ENCODE data around the gene SHROOM1.

SHROOM1 gene

DNA sequence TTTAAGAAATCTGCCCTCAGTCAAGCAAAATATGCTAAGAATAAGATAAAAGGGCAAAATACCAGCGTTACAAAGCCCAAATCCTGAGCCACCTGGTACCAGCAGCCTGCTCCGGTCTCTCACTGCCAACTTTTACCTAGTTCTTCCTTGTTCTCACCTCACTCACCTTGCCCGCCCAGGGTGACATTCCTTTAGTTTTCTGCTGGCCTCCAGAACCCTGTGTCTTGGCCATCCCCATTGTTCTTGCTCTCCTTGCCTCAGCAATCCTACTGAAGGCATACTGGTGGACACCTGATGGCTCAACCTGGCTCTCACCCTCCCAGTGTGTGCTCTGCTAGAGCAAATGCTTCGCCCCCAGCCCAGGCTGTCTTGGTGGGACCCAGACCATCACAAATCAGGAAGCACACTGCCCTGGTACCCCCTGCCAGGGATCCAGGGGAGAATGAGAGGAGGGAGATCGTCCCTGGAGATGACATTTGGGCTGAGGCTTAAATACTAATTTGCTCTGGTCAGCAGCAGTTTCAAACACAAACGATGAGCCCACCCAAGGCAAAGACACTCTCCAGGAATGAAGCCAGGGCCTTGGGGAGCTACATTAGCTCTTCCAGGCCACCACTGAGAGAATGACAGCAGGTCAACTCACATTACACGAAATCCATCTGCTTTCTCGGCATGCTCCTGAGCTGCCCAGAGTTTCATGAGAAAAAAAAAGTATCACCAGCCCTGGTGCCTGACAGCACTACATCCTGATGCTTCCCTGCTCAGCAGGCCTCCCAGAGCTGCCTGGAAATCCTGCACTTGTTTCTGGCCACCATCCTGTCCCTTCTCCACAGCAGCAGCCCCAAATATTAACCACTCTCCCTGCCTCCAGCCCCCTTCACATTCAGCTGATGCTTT is 41.2 kb downstream of the SHROOM1 start:
- no peak for DNase-seq (ENCODE audit: low read depth)
- TF ChIP-seq, protein P1, sequence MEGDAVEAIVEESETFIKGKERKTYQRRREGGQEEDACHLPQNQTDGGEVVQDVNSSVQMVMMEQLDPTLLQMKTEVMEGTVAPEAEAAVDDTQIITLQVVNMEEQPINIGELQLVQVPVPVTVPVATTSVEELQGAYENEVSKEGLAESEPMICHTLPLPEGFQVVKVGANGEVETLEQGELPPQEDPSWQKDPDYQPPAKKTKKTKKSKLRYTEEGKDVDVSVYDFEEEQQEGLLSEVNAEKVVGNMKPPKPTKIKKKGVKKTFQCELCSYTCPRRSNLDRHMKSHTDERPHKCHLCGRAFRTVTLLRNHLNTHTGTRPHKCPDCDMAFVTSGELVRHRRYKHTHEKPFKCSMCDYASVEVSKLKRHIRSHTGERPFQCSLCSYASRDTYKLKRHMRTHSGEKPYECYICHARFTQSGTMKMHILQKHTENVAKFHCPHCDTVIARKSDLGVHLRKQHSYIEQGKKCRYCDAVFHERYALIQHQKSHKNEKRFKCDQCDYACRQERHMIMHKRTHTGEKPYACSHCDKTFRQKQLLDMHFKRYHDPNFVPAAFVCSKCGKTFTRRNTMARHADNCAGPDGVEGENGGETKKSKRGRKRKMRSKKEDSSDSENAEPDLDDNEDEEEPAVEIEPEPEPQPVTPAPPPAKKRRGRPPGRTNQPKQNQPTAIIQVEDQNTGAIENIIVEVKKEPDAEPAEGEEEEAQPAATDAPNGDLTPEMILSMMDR (IDR thresholded peaks at IDR 0.05; ENCODE audit: low read depth, low read length): no peak
- TF ChIP-seq MYC (IDR thresholded peaks at IDR 0.05; ENCODE audit: low read depth, low read length) (no peak), POLR2A (IDR thresholded peaks at IDR 0.05; ENCODE audit: extremely low read depth, insufficient read length) (no peak)
- TF ChIP-seq, protein P2, sequence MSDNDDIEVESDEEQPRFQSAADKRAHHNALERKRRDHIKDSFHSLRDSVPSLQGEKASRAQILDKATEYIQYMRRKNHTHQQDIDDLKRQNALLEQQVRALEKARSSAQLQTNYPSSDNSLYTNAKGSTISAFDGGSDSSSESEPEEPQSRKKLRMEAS (IDR thresholded peaks at IDR 0.05; ENCODE audit: low read depth, low read length): no peak
- no peak overlapping the region for H3K4me3 ChIP-seq (ENCODE audit: low read depth, low read length)

DNA sequence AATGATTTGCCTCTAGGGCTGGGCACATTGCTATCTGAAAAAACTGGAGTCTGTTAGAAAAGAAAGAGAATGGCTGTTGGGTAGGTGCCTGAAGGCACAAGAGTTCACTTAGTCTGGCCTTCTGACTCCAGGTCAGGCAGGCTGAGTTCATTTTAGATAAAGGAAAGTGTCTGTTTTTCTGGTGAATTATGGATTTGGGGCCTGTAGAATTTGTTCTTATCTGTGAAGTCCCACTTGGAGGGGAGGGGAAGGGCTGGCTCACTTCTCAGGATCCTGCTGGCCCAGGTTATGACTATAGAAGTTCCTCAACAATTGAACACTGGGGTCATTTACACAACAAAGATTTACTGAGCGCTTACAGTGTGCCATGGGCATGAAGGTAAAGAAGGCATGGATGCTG is 41.9 kb downstream of the SHROOM1 start:
- TF ChIP-seq MYC (IDR thresholded peaks at IDR 0.05; ENCODE audit: low read depth, low read length) (no peak), POLR2A (IDR thresholded peaks at IDR 0.05; ENCODE audit: extremely low read depth, insufficient read length) (no peak)
- TF ChIP-seq, protein P1 (IDR thresholded peaks at IDR 0.05; ENCODE audit: low read depth, low read length): no peak
- TF ChIP-seq, protein P2 (IDR thresholded peaks at IDR 0.05; ENCODE audit: low read depth, low read length): no peak
- DNase-seq (ENCODE audit: low read depth): no peak
- H3K4me3 ChIP-seq (ENCODE audit: low read depth, low read length): no peak overlapping the region

DNA sequence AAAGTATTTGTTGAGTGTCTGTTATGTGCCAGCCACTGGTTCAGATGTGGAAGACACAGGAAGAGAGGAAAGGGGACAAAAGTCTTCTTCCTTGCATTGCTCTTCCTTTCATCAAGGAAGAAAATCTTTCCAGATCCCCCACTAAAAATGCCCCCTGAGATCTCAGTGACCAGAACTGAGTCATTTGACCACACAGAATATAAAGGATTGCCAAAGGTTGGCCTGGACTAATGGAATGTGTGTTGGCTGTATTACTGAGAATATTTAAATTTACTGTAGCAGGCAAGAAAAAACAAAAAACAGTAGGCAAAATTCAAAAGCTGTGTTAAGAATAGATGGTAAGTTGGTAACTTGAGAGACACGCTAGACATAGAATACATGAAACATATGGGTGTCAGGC is 43.4 kb downstream of the SHROOM1 start:
- no peak overlapping the region for H3K4me3 ChIP-seq (ENCODE audit: low read depth, low read length)
- DNase-seq (ENCODE audit: low read depth): no peak
- TF ChIP-seq, protein P2 (IDR thresholded peaks at IDR 0.05; ENCODE audit: low read depth, low read length): no peak
- TF ChIP-seq POLR2A (IDR thresholded peaks at IDR 0.05; ENCODE audit: extremely low read depth, insufficient read length): no peak
- TF ChIP-seq, protein P1 (IDR thresholded peaks at IDR 0.05; ENCODE audit: low read depth, low read length): no peak
- TF ChIP-seq MYC (IDR thresholded peaks at IDR 0.05; ENCODE audit: low read depth, low read length): no peak

DNA sequence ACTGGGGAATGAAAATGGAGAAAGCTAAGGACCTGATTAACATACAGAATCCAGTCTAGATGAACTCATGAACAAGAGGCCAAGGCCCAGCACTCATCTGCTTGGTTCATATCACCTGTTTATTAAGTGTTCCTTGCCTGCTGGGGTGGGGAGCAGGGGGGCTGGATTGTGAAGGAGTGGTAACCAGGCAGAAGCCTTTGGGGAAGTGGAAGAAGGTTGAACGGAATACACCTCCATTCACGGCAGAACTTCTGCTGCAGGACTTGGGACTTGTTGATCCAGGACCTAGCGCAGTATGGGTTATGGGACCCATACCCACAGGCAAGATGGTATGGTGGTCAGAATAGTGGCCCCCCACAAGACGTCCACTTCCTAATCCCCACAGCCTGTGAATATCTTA is 44.6 kb downstream of the SHROOM1 start:
- no peak for DNase-seq (ENCODE audit: low read depth)
- no peak overlapping the region for H3K4me3 ChIP-seq (ENCODE audit: low read depth, low read length)
- TF ChIP-seq, protein P2 (IDR thresholded peaks at IDR 0.05; ENCODE audit: low read depth, low read length): no peak
- TF ChIP-seq, protein P1 (IDR thresholded peaks at IDR 0.05; ENCODE audit: low read depth, low read length): no peak
- TF ChIP-seq POLR2A (IDR thresholded peaks at IDR 0.05; ENCODE audit: extremely low read depth, insufficient read length): no peak

DNA sequence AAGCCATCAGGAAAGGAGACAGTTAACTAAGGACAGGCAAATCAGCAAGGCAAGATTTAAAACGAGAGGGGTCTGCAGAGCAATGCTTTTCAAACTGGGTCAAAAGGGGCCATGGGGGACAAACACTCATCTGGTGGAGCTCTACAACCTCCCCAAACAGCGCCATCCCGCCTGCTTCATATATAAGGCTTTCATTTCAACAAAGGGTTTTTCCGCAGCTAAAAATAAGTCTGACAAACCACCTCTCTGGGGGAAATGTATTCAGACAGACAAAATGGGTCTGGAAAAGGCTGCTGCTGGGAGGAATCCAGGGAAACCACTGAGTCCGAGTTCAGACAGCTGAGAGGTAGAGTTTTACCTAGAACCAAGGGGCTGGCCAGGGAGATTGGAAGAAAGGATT is 45.1 kb downstream of the SHROOM1 start:
- no peak overlapping the region for H3K4me3 ChIP-seq (ENCODE audit: low read depth, low read length)
- no peak for DNase-seq (ENCODE audit: low read depth)
- TF ChIP-seq, protein P1 (IDR thresholded peaks at IDR 0.05; ENCODE audit: low read depth, low read length): no peak
- TF ChIP-seq MYC (IDR thresholded peaks at IDR 0.05; ENCODE audit: low read depth, low read length) (no peak), POLR2A (IDR thresholded peaks at IDR 0.05; ENCODE audit: extremely low read depth, insufficient read length) (no peak)
- TF ChIP-seq, protein P2 (IDR thresholded peaks at IDR 0.05; ENCODE audit: low read depth, low read length): no peak
